ENCODE results near the gene B9D1. TPM values are rescaled to one million over a fixed set of nuclear protein-coding genes. Genes with fewer than 3 reads are reported as not detected.
"Not testable (repeated sequence)": the region's sequence is repeated elsewhere in the genome, so short reads cannot be mapped to it uniquely, and the experiment has no call there.

Gene B9D1
- total RNA-seq, 1 donor from 2014 or later: 6.8 TPM

DNA sequence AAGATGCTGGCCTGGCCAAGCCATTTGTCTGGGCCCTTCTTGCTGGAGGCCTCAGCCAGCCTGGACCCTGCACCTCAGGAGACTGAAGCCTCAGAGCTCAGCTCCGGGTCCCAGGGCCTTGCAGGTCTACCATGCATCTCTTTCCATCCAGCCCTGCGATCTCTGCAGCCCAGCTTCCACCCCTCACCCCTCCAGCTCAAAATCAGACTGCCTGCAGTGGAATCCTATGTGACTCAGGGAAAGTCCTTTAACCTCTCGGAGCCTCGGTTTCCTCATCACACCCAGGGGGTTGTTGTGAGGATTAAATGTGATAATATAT is 2.9 kb upstream of the B9D1 start:
- DNase-seq (no peak), ATAC-seq (ENCODE audit: poor library complexity) (no peak)
- intact Hi-C loops (cut with DNase I): no loop called here

DNA sequence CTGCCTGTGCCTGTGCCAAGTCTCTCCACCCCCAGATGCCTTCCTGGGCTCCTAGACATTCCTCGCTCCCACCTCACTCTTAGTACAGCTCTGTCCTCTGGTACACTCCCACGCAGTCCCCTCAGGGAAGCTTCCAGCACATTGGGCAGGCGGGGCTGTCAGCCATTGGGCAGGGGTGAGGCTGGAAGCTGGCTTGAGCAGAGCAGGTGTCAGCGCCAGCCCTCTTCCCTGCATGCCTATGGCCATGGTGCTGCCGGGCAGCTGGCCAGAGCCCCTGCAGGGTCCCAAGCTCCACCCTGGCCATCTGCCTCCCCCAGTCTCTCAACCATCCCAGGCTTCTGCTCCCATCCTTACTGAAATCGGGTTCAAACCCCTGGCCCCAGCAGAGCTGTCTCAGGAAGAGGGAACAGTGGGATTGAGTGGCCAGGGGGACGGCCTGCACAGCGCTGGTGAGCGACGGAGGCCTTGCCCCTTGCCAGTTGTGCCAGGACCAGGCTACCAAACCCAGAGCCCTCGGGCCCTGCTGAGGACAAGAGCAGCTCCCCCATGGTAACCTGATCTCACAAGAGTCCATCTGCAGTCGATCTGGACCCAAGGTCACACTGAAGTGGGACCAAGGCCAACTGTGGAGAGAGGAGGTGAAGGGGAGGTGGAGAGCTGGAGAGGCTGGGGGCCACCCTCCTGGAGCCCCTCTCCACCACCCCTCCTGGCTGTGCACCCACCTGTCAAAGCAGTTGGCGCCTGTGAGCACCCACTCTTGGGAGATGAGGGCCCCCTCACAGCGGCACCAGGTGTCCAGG is 2.4 kb upstream of the B9D1 start:
- DNase-seq (peak; percentile 42), ATAC-seq (ENCODE audit: poor library complexity) (no peak)
- intact Hi-C loops (cut with DNase I): loop anchor here (5.0 kb wide), 1 partner anchor 397 kb away; no protein-coding TSS in a partner anchor

DNA sequence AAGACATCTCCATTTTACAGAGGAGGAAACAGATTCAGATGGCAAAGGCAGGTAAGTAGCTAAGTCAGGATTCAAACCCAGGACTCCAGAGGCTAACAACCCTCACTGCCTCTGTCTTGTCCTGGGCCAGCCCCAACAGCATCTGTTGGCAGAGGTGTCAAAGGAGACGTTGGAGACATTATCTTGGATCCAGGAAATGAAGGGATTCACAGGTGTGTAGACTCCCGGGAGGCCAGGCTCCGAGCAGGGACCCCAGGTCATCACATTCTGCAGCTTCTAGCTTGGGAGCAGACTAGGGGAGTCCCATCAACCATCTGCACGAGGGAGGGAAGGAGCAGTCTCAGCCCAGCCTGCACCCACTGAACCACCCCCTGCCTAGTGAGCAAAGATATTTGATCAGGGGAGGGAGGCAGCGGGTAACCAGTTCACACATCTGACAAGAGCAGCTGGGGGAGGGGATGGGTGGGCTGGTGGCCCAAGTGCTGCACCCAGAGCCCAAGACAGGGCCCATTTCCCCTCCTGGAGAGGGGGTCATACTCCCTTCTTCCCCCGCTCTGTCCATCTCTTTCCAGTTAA is 1.0 kb upstream of the B9D1 start:
- DNase-seq (peak; percentile 38), ATAC-seq (ENCODE audit: poor library complexity) (no peak)
- intact Hi-C loops (cut with DNase I): loop anchor here (2.0 to 5.0 kb wide), 2 partner anchors 83 to 399 kb away; no protein-coding TSS in a partner anchor

DNA sequence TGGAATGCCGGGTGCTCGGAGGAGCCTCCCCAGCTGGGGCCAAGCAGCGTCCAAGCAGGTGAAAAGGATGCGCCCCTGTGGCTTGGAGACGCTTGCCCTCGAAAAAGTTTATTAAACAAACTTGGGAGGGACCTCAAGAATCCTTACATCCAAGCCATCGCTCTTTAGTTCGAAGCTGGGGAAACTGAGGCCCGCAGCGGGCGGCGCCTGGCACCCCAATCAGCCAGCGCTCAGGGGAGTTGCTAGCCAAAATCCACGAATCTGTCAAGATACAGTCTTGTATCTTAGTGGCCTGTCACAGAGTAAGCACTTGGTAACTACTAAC is 553 bp upstream of the B9D1 start:
- DNase-seq: no peak

DNA sequence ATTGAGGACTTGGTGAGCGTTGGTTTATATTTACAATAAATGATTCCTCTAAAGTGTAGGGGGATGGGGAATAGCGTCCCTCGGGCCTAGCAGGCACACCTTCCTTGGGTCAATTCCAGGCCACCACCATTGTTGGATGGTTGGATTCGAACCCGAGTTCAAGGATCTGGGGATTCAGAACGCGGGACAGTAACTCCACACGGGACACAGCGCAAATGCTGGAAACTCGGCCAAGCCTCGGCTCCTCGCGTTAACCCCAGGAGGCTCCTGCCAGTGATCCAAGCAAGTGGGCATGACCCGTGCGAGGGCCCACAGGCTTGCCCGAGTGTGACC is 613 bp downstream of the B9D1 start:
- intact Hi-C loops (cut with DNase I): loop anchor here (2.0 to 5.0 kb wide), 2 partner anchors 85 to 400 kb away; no protein-coding TSS in a partner anchor
- no peak for ATAC-seq (ENCODE audit: poor library complexity)

More for the DNA sequence above, 553 bp upstream of the B9D1 start:
- ATAC-seq (ENCODE audit: poor library complexity): no peak
- intact Hi-C loops (cut with DNase I): loop anchor here (2.0 to 5.0 kb wide), 2 partner anchors 84 to 399 kb away; no protein-coding TSS in a partner anchor

DNA sequence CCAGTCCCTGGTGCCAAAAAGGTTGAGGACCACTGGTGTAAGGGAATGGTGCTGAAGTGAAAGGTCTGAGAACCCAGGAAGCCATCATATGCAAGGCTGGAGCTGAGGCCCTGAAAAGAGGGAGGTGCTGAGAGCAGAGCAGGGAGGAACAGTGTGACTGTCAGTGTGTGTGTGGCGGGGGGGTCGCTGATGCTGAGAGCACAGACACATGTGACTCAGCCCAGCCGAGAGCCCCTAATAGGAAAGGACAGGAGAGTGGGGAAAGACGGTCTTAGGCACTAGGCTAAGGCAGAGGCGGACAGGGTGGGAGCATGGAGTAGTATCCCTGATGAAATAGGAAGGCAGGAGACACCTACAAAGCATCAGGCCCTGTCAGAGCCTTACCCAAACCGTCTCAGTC is 1.2 kb downstream of the B9D1 start:
- DNase-seq (peak; percentile 41), ATAC-seq (ENCODE audit: poor library complexity) (no peak)
- intact Hi-C loops (cut with DNase I): loop anchor here (5.0 kb wide), 1 partner anchor 401 kb away; no protein-coding TSS in a partner anchor

More for the DNA sequence above, 613 bp downstream of the B9D1 start:
- no peak for DNase-seq

DNA sequence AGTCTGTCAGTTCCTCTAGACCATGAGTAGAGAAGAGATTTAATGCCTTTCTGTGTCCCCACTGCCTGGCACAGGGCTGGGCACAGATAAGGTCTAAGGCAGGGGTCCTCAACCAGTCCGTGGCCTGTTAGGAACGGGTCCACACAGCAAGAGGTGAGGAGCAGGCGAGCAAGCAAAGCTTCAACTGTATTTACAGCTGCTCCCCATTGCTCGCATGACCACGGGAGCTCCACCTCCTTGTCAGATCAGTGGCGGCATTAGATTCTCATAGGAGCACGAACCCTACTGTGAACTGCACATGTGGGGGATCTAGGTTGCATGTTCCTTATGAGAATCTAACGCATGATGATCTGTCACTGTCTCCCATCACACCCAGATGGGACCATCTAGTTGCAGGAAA is 1.8 kb downstream of the B9D1 start:
- ATAC-seq (ENCODE audit: poor library complexity) (no peak), DNase-seq (peak; percentile 7)
- intact Hi-C loops (cut with DNase I): loop anchor here (5.0 kb wide), 1 partner anchor 402 kb away; no protein-coding TSS in a partner anchor

DNA sequence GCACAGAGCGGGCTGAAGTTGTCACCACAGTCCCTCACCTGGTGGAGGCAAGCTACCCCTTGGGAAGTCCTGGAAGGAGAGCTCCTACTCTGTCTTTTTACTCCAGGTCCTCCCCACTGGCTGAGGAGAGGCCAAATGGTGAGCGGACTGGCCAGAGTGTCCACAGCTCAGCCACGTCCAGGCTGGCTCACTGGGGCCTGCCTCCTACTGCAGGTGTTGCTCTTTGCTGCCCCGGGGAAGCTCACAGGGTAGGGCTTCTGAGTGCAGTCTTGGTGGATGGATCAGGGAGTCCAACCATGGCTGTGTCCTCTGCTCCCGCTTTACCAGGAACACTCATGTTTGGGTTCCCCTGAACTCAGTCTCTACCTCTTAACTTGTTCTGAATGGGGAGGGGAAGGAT is 2.7 kb downstream of the B9D1 start:
- ATAC-seq (ENCODE audit: poor library complexity): no peak
- intact Hi-C loops (cut with DNase I): loop anchor here (5.0 kb wide), 1 partner anchor 402 kb away; no protein-coding TSS in a partner anchor
- DNase-seq: no peak

DNA sequence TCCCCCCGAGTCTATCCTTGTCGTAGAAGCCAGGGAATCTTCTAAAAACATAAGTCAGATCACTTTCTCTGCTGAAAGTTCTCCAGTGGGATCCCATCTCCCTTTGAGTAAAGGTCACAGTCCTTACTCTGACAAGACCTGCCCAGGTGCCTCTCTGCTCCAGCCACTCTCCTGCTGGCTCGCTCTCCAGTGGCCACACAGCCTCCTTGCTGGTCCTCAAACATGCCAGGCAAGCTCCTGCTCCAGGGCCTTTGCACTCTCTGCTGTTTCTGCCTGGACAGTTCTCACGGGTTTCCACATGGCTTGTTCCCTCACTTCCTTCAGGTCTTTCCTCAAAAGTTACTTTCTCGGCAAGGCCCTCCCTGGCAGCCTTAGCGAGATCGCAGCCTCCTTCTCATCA is 3.4 kb downstream of the B9D1 start:
- intact Hi-C loops (cut with DNase I): no loop called here
- no peak for ATAC-seq (ENCODE audit: poor library complexity)
- no peak for DNase-seq

DNA sequence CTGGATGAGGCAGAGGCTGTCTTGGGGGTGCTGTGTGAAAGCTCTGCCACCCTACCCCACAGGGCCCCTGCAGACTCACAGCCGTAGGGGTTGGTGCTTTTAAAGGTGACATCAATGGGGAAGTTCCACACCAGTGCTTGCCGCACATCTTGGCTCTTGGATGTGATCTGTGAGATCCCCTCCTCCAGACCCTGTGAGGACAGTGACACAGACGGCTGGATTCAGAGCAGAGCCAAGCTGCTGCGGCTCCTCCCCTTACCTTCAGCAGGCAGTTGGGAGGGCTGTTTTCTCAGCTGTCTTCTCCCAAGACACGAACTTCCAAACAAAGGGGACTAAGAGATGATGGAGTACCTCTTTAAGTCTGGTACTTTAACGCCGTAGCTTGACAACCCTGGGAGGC is 4.8 kb downstream of the B9D1 start:
- intact Hi-C loops (cut with DNase I): no loop called here
- ATAC-seq (ENCODE audit: poor library complexity) (no peak), DNase-seq (no peak)

DNA sequence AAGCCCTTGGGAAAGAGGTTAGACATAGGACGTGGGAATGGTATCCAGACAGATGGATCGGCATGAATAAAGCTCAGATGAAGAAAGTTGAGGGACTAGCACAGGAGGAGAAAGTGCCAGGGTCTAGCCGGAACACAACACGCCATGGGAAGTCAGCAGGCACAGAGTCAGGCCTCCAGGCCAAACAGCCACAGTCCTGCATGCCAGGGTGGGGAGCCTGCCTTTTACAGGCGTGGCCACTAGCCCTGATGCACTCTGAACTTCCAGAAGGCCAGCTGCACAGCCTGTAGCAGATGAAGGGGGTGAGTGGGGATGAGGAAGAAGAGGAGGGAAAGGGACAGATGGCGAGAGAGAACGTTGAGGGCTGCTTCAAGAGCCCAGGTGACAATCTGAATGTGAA is 5.2 kb downstream of the B9D1 start:
- intact Hi-C loops (cut with DNase I): no loop called here
- DNase-seq (no peak), ATAC-seq (ENCODE audit: poor library complexity) (no peak)

DNA sequence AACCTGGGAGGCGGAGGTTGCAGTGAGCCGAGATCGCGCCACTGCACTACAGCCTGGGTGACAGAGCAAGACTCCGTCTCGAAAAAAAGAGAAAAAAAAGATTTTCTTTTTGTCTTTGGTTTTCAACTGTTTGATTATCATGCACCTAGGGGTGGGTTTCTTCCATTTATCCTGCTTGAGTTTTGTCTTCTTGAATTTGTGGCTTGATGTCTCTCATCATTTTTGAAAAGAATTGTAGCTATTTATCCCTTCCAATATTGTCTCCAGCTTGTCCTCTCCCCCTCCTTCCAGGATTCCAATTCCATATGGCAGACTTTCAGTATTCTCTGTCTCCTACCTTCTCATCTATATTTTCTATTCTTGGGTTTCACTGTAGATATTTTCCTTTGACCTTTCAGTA is 7.8 kb downstream of the B9D1 start:
- DNase-seq: no peak
- intact Hi-C loops (cut with DNase I): no loop called here
- no peak for ATAC-seq (ENCODE audit: poor library complexity)

DNA sequence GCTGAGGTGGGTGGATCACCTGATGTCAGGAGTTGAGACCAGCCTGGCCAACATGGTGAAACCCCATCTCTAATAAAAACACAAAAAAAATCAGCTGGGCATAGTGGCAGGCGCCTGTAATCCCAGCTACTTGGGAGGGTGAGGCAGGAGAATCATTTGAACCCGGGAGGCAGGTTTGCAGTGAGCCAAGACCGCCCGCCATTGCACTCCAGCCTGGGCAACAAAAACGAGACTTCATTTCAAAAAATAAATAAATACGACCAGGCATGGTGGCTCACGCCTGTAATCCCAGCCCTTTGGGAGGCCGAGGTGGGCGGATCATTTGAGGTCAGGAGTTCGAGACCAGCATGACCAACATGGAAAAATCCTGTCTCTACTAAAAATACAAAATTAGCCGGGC is 9.1 kb downstream of the B9D1 start:
- intact Hi-C loops (cut with DNase I); ATAC-seq (ENCODE audit: poor library complexity); DNase-seq: not testable (repeated sequence)

DNA sequence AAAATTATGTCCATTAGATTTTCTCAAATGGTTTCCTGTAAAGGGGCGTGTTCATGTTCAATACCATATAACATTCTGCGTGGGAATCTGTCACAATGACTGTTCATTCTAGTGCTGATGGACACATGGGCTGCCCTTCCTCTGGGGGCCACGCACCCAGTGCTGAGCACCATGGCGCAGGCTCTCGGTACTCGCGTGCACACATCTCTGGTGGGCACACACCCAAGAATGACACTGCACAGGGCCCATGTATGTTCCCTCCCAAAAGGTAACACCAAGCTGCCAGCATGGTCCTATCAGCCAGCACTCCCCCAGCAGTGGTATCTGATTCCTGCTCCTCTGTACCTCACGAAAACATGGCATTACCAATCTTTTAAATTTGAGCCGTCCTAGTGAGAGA is 13.7 kb downstream of the B9D1 start:
- no peak for ATAC-seq (ENCODE audit: poor library complexity)
- intact Hi-C loops (cut with DNase I): no loop called here
- no peak for DNase-seq

DNA sequence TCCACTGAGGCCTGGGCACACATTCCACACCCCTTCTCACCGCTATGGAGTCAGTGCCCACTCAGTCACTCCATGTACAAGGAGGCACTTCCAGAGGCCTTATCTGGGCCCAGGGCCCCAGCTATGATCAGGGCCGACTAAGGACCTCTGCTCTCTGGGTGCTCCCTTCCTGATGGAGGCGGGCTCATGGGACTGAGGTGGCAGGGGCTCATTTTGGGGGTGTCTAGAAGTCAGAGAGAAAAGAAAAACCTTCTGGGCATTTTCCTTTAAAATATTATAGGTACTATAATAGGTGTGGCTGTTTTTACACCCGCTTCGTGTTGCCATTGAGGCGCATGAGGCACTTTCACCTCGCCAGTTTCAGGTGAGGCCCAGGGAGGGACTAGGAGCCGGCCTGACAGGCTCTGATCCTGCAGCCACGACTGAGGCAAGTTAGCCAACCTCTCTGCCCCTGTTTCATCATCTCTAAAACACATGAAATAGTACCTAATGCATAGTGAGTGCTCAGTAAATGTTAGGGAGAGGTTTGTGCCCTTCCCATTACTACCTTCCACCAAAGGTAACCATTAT is 14.4 kb downstream of the B9D1 start:
- intact Hi-C loops (cut with DNase I): no loop called here
- ATAC-seq (ENCODE audit: poor library complexity) (no peak), DNase-seq (no peak)

DNA sequence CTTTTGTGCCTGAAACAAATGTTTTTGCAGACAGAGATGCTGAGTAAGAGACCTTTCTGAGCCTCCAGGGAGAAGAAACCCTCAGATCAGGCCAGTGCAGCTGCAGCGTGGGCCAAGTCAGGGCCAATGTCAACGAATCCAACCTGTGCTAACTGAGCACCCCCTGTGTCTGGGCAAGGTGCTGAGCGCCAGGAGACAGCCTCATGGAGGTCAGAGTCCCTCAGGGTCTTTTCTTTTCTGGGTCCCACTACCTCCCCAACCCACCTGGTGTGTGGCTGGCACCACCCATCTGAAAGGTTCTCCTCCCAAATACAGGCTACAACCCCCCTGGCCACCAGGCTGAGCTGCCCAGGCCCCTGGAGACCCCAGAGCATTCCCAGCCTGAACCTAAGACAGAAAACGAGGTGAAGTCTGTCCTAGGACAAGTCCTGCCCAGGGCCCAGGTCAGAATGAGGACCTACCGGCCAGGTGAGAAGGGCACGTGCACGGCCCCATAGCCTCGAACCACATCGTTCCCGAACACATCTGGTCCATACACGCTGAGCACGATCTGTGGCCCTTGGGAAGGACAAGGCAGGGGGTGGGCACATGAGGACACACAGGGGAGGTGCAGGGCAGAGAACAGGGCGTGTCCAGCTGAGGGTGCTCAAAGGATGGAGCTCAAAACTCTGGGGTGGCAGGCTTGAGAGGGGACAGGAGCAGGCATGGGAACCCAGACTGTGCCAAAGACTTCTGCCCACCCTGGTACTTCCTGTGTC is 15.0 kb downstream of the B9D1 start:
- ATAC-seq (ENCODE audit: poor library complexity) (no peak), DNase-seq (no peak)
- intact Hi-C loops (cut with DNase I): no loop called here

DNA sequence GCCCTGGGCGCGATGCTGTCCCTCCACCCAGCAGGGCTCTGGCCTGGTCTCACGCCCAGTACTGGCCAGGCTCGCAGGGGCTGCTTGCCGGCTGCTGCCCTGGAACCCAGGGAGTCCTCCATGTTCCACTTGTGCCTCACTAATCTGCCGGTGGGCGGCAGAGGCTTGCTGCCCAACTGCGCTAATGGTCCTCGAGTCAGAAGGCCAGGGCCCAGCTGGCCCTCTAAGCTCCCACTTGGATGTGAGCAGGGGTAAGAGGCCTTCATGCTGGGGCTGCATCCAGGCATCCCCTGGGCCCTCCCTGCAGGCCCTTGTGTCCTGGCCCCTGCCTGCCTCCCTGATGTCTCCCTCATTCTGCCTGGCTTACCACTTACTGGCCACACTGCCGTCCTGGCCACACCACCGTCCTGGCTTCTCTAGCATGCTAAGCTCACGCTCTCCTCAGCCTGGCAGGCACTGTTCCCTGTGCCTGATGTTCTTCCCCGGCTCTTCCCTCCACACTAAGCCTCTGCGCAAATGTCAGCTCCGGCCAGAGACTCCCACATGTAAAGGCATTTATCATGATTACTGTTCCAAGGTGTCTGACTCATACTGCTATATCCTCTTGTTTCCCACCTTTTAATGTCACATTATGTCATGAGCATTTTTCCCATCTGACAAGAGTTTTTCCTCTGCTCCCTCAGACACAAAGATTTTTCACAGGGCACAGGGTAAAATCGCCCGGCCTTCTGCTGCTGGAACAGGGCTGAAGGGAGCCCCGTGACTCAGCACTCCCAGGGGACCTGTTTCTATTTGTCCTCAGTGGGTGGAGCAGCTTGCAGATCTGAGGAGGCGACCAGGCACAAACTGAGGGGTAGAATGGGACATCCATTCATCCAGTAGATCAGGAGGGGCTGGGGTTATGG is 15.9 kb downstream of the B9D1 start:
- intact Hi-C loops (cut with DNase I): no loop called here
- peak; percentile 83 for DNase-seq

More for the DNA sequence above, 15.9 kb downstream of the B9D1 start:
- peak; percentile 58 for ATAC-seq (ENCODE audit: poor library complexity)
